Activated CD8-positive, alpha-beta memory T cell treated with anti-CD3 and anti-CD28 coated beads for 4 hours (primary cell): ENCODE data around the gene CCDC127.
"Not testable (repeated sequence)": the region's sequence is repeated elsewhere in the genome, so short reads cannot be mapped to it uniquely, and the experiment has no call there.

Experiments
- DNase-seq, 2 donors: peaks; one replicate each; pipeline ENCODE4 v3.0.0-alpha.2; 2020; ENCODE audit warnings: low read depth in 2 of 2

Gene CCDC127

DNA sequence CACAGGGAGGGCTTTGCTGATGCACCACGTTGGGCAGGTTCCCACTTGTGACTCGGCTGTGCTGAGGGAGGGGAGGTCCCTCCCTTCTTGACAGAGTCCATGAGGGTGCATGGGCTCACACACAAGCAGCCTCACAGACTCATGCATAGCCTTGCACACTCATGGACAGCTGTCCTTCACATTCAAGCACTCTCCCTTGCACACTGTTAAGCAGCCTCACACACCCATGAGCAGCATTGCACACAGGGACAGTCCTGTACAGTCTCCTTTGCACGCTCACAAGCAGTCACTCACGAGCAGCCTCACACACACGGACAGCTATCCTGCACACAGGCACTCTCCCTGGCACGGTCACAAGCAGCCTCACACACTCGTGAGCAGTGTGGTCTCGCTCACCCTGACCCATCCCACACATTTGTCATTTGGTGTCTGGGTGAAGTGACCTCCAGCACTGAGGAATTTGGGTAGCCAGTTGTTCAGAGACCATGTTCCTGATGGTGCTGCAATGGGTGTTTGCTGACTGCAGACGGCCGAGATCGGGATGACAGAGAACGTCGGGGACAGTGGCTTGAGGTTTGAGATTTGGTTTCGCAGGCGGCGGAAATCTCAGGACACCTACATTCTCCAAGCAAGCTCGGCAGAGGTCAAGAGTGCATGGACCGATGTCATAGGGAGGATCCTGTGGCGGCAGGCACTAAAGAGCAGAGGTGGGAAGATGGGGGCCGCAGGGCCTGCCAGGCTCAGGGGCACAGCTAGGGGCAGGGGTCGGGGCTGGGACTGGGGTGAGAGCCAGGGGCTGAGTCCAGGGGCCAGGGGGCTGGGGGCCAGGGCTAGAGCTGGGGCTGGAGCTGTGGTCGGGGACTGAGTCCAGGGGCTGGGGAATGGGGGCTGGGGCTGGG lies 44.3 kb downstream of the CCDC127 start:
- no peak for DNase-seq

DNA sequence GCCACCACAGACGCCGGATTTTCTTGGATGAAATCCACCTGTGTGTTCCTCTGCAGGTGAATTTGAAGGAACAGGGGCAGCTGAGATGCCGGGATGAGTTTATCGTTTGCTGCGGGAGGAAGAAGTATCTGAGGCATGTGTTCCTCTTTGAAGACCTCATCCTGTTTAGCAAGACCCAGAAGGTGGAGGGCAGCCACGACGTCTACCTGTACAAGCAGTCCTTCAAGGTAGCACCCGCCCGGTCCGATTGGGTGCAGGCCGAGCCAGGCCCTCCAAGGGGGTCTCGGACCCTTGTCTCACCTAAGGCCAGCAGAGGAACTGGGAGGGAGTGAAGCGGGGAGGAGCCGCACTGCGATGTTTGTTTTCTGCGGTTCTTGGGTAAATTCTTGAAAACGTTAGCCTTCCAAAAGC lies 45.1 kb downstream of the CCDC127 start:
- DNase-seq, result no peak

DNA sequence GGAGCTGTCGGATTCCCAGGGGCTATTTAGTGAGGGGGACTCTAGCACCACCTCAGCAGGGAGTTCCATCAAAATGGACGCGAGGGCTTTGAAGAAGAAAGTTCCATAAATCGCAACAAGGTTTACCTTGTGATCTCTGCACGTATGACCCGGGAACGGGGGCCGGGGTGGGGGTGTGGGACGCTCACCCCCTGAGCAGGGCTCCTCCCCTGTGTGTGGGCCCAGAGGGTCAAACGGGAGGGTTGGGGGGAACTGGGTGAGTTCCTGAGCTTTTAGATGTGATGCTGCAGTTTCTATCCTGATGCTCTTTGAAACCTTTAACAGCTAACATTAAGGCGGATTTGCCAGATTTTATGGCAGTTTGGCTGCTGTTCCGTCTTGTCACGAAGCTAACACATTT lies 45.5 kb downstream of the CCDC127 start:
- DNase-seq, result no peak

DNA sequence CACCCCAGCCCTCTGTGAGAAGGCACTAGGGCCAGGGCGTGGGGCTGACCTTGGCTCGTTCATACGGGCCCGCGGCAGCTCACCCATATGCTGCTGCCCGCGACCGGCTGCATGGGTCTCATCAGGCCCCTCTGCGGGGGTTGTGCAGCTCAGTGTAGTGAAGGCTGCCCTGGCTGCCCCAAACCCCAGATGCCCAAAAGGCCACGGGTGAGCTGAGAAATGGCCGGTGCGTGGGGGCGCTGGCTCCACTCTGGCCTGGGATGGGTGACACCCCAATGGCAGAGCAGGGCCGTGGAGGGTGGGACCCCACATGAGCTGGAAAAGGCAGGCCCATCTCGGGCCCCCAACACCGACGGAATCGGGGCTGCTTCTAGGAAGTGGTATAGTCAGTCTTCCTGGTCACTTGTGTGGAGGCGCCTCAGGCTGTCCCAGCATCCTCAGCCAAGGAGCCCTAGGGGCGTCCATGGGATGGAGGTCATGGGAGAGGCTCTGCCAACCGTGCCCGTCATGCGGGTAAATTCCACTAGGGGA lies 46.1 kb downstream of the CCDC127 start:
- no peak for DNase-seq

DNA sequence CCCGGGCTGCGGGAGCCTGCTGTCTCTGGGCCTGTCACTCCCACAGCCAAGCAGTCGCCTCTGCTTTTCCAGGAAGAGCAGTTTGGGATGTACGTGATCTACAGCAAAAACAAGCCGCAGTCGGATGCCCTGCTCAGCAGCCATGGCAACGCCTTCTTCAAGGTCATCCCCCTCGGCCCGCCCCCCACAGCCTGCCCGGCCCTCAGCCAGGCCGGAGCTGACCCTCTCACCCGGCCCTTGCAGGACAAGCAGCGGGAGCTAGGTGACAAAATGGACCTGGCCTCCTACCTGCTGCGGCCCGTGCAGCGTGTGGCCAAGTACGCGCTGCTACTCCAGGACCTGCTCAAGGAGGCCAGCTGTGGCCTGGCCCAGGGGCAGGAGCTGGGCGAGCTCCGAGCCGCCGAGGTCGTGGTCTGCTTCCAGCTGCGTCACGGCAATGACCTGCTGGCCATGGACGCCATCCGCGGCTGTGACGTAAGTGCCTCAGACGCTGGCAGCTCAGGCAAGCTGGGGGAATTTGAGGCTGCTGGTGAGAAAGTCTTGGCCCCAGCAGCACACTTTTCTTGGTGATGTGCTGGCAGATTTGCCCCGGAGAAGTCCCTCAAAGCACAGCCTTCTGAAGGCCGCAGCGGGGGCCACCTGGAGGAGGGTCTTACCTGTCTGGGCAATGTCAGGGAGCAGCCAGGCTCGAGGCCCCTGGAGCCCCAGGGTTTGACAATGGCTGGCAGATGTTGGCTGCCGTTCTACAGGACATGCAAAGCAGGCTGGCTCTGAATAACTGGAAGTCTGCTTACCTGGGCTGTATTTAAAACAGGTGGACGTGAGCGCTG lies 46.8 kb downstream of the CCDC127 start:
- no peak for DNase-seq

DNA sequence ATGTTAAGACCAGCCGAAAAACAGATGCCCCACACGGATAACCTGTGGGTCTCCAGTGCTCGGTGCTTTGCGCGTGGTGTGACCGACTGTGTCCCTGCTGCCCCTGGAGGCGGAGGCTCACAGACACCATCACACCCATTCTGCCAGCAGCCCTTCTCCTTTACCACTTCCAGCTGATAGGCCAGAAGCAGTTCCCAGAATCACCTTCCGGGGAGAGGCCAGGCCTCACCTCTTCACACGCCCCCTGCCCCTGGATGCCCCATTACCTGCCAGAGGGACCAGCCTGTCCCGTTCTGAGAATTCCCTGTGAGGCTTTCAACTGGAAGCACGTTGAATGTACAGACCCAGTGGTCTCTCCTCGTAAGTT lies 48.2 kb downstream of the CCDC127 start:
- DNase-seq, result no peak

DNA sequence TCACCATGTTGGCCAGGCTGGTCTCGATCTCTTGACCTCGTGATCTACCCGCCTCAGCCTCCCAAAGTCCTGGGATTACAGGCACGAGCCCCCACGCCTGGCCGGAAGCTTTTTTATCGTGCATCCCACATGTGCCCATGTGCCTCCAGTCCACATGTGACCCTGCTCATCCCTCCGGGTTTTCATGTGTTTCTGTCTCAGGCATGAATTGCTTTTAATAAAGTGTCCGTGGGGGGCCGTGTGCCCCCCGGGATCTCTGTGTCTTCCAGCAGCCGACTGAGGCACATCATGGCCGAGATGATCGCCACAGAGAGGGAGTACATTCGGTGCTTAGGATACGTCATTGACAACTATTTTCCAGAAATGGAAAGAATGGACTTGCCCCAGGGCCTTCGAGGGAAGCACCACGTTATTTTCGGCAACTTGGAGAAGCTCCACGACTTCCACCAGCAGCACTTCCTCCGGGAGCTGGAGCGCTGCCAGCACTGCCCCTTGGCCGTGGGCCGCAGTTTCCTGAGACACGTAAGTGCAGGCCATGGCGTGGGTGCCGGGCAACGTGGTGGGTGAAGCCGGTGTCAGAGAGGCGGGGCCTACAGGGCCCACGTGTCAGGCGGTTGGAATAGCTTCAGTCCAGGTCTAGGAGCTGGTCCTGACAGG lies 48.8 kb downstream of the CCDC127 start:
- no peak for DNase-seq

DNA sequence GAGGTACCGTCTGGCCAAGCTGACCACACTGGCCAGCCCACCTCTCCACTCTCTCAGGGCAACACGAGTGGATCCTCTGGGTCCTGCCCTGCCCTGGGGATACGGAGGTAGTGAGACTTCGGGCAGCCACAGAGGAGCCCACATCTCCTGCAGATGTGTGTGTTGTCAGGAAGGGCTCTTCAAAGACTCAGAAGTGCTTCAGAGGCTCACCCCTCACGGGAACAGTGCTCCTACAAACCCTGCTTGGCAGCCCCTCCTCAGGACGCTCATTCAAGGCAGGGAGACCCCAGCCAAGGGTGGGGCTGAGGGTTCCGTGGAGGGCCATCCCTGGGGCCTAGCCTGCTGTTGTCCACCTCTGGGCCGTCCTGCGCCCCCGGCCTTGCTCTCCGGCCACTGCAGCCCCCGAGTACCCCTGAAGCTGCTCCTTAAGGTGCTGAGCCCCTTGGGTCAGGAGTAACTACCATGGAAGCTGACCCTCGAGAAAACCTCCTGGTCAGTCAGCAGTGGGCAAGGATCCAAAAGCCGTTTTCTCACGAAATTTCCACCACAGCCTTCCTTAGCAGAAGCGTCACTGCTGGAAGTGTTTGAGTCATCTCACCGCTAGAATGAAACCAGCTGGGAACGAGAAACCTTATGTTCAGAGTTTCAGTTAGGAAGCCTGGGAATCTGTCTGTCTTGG lies 49.8 kb downstream of the CCDC127 start:
- DNase-seq, result no peak

DNA sequence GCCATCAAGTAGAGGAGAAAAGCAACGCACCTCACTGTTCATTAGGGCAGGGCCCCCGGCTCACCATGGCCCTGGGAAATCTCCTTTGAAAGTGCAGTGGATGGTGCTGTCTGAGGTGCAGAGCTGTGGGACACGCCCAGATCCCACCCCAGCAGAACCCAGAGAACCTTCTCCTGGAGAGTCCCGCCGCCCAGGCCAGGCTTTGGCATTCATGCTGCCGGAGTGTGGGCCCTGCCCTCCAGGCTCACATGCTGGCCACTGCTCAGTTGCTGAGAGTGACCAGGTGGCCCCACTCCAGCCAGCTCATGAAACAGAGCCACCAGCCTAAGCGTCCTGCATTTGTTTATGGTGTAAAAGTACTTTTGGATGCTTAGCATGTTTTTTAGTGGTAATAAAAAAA lies 50.4 kb downstream of the CCDC127 start:
- DNase-seq, result no peak

DNA sequence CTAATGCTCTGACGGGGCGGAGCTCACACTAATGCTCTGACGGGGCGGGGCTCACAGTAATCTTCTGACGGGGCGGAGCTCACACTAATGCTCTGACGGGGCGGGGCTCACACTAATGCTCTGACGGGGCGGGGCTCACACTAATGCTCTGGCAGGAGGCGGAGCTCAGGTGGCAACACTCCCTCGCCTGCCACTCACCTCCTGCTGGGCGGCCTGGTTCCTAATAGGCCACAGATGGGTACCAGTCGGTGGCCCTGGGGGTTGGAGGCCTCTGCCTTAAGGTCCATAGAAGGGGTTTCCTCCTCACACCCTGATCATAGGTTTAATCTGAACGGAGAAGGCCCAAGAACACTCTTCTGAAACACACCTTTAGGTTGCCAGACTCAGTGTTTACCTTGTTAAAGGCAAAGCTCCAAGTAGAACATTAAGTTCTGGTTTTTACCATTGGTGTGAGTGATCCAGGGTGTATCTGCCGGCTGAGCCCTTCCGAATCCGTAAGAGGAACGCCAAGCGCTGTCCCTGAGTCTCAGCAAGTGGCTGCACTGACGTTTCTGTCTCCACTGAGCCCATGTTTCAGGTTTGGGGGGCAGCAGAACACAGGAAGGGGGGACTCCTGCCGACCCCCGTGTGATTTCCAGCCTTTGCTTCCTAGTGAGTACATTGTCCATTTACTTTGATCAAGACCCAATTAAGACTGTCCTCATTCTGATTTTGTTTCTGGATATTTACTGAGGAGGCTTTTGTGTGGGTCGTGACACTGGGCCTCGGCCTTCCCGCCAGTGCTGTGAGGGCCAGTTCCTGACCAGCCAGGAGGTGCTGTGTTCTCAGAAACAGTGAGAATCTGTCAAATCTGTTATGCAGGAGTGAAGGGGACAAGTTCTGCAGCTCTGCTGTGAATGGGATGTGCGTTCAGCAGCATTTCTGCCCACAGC lies 51.2 kb downstream of the CCDC127 start:
- no peak for DNase-seq

DNA sequence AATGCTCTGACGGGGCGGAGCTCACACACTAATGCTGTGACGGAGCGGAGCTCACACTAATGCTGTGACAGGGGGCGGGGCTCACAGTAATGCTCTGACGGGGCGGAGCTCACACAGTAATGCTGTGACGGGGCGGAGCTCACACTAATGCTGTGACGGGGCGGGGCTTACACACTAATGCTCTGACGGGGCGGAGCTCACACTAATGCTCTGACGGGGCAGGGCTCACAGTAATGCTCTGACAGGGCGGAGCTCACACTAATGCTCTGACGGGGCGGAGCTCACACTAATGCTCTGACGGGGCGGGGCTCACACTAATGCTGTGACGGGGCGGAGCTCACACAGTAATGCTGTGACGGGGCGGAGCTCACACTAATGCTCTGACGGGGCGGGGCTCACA lies 53.2 kb downstream of the CCDC127 start:
- DNase-seq, result not testable (repeated sequence)

DNA sequence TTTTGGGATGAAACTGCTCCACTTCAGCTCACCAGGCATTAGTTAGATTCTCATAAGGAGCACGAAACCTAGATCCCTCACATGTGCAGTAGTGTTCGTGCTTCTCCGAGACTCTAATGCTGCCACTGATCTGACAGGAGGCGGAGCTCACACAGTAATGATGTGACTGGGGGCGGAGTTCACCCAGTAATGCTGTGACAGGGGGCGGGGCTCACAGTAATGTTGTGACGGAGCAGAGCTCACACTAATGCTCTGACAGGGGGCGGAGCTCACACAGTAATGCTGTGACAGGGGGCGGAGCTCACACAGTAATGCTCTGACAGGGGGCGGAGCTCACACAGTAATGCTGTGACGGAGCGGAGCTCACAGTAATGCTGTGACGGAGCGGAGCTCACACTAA lies 53.7 kb downstream of the CCDC127 start:
- no peak for DNase-seq

DNA sequence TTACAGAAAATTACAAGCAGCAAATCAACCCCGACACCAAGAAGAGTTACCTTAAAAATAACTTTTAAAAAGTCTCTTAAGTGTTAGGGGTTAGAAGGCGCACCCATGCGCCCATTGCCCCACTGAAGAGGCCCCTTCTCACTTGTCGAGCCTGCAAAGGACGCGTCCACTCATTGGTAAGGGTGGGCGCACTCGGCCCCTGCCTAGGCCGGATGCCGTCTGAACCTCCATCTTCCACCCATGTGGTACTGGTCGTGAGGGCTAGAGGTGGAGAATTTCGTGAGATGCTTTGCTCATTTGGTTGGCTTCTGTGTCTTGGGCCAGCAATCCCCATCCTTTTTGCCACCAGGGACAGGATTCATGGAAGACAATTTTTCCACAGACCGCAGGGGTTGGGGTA lies 54.1 kb downstream of the CCDC127 start:
- DNase-seq, result no peak

DNA sequence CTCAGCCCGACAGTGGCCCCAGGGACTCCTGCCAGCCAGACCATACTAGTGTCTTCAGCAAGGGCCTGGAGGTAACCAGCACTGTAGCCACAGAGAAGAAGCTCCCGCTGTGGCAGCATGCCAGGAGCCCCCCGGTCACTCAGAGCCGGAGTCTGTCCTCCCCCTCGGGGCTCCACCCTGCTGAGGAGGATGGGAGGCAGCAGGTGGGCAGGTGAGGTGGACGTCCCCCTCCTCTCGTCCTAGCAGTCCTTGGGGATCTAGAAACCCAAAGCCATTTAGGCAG lies 54.7 kb downstream of the CCDC127 start:
- no peak for DNase-seq

DNA sequence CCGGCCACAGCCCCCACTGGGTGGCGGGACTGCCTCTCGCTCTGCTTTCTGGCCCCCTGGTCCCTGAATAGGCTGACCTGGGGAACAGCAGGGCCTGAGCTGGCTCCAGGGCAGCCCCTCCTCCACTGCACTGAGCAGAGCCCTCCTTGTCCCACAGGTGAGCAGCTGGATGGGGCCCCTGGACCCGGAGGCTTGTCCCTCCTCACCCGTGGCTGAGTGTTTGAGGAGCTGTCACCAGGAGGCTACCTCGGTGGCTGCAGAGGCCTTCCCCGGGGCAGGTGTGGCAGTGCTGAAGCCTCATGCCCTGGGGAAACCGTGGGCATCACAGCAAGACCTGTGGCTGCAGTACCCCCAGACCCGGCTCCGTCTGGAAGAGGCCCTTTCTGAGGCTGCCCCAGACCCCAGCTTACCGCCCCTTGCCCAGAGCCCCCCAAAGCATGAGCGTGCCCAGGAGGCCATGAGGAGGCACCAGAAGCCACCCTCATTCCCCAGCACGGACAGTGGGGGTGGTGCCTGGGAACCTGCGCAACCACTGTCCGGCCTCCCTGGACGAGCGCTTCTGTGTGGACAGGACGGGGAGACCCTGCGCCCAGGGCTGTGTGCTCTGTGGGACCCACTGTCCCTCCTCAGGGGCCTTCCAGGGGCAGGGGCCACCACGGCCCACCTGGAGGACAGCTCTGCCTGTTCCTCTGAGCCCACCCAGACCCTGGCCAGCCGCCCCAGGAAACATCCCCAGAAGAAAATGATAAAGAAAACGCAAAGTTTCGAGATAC lies 55.2 kb downstream of the CCDC127 start:
- DNase-seq, result no peak

DNA sequence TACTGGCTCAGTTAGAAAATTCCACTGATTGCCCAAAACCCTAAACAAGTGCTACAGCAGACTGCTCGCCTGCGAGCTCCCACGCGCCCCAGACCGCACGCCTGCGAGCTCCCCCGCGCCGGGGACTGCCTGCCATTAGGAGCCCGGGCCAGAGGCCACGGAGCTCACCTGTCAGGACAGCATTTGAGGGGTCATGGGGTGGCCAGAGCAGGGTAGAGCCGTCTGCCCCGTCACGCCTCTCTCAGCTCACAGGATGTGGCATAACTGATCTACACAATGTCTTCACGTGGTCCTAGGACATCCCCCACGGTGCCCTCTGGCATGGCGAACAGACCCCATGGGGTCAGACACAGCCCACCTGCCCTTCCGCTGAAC lies 55.8 kb downstream of the CCDC127 start:
- DNase-seq, result no peak

DNA sequence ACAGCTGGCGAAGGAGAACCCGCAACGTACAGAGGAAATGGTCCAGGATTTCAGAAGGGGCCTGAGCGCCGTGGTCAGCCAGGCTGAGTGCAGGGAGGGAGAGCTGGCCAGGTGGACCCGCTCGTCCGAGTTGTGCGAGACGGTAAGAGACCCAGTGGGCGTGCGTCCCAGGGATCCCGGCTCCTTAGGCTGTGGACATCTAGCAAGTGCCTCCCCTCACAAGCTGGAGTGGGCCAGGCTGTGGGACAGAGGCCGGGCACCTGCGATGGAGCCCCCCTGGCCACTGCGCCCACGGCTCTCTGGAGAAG lies 56.2 kb downstream of the CCDC127 start:
- DNase-seq, result no peak

DNA sequence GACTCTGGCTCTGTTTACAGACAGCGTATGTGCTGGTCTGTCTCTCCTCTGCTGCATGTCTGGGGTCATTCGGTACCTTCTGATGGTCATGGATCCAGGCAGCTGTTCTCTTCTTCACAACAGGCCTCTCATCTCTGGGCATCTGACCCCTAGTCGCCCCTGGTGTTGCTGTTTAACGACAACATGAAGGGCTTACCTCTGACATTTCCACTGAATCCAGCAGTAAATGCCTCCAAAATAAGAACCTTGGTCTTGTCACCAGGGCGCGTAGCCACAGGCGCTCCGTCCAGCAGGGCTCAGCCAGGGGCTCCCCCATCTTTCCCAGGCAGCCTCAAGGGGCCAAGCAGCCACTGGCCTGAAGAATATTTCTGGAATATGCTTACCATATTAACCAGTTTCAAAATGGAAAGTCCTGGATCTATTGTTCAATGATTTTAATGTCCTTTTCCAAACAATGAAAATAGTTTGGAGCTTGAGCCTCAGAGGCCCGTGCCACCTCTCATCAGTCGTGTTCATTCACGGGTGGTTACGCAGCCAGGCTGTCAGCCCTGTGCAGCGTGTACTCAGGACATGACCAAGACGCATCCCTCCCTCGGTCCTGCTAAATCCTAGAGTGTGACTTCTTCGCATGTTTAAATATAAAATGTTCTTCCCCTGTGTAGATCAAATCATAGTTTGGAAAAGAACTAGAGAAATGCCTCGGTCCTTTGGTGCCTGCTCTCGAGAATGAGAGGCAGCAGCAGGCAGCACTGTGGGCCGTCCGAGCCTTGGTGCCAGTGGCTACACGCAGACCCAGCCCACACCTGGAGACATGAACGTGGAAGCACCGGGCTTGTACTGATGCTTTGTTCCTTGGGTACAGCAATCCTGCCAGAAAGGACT lies 56.8 kb downstream of the CCDC127 start:
- DNase-seq, result no peak

DNA sequence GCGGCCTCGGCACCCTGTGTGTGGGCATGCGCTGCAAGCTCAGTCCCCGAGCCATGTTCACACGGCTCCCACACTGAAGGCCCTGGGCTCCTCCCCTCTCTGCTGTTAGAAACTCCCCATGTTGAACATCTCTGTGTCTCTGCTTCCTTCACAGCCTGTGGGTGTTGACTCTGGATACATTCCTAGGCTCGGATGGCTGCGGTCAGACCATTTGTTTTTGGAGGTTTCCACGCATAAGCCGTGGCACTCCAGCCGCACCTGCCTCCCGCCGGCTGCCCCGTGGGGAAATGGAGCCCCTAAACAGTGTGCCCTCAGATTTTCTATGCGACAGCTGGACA lies 57.8 kb downstream of the CCDC127 start:
- no peak for DNase-seq
